Mesendoderm (in vitro differentiated cells): ENCODE data around the gene SPRING1.

Experiments
- DNase-seq: peaks from one replicate; pipeline ENCODE4 v3.0.0; 2013
- H2AK5ac ChIP-seq: 2 replicates; pipeline ENCODE4 v1.6.1; 2013; ENCODE audit warnings: low read length, inconsistent platforms
- H2BK120ac ChIP-seq: 2 replicates; pipeline ENCODE4 v1.6.1; 2013; ENCODE audit warnings: low read depth, mild to moderate bottlenecking, low read length, moderate library complexity, mixed read lengths
- H2BK15ac ChIP-seq: replicated peaks from 2 replicates; pipeline ENCODE4 v1.6.1; 2013; ENCODE audit warnings: low read depth, mild to moderate bottlenecking, moderate library complexity
- H2BK5ac ChIP-seq: 2 replicates; pipeline ENCODE4 v1.6.1; 2013; ENCODE audit warnings: low read length, inconsistent platforms
- H3K18ac ChIP-seq: 2 replicates; pipeline ENCODE4 v1.6.1; 2013; ENCODE audit warnings: mild to moderate bottlenecking, low read length, mixed read lengths
- H3K23ac ChIP-seq: one replicate; pipeline ENCODE4 v1.6.1; 2013; ENCODE audit warnings: low read length
- H3K27ac ChIP-seq: 2 replicates; pipeline ENCODE4 v1.5.1; 2013; ENCODE audit warnings: low read depth, mild to moderate bottlenecking, inconsistent platforms, low read length, moderate library complexity
- H3K27me3 ChIP-seq: 2 replicates; pipeline ENCODE4 v1.6.1; 2013; ENCODE audit warnings: low read length, control low read depth, mild to moderate bottlenecking, inconsistent platforms; ENCODE audit not compliant: insufficient read depth, poor library complexity
- H3K36me3 ChIP-seq: 2 replicates; pipeline ENCODE4 v1.6.1; 2013; ENCODE audit warnings: low read length, inconsistent platforms; ENCODE audit not compliant: control insufficient read depth, insufficient read depth
- H3K4ac ChIP-seq: one replicate; pipeline ENCODE4 v1.6.1; 2013; ENCODE audit warnings: low read depth, mild to moderate bottlenecking, low read length, moderate library complexity
- H3K4me1 ChIP-seq: 2 replicates; pipeline ENCODE4 v1.6.1; 2013; ENCODE audit warnings: low read depth, low read length, inconsistent platforms; ENCODE audit not compliant: control insufficient read depth
- H3K4me2 ChIP-seq: 2 replicates; pipeline ENCODE4 v1.6.1; 2013; ENCODE audit warnings: low read length
- H3K4me3 ChIP-seq: 2 replicates; pipeline ENCODE4 v1.5.1; 2013; ENCODE audit warnings: mild to moderate bottlenecking, low read length
- H3K56ac ChIP-seq: one replicate; pipeline ENCODE4 v1.6.1; 2013; ENCODE audit warnings: low read length
- H3K79me1 ChIP-seq: 2 replicates; pipeline ENCODE4 v1.6.1; 2013; ENCODE audit warnings: low read length, inconsistent platforms
- H3K79me2 ChIP-seq: 2 replicates; pipeline ENCODE4 v1.6.1; 2013; ENCODE audit warnings: mild to moderate bottlenecking, low read length; ENCODE audit not compliant: control insufficient read depth, insufficient read depth
- H3K9ac ChIP-seq: 2 replicates; pipeline ENCODE4 v1.6.1; 2013; ENCODE audit warnings: low read length, inconsistent platforms
- H4K5ac ChIP-seq: one replicate; pipeline ENCODE4 v1.6.1; 2013; ENCODE audit warnings: low read length
- H4K8ac ChIP-seq: one replicate; pipeline ENCODE4 v1.6.1; 2013; ENCODE audit warnings: low read depth, mild to moderate bottlenecking, control low read depth, low read length, moderate library complexity
- WGBS: extraction: QIAGEN DNeasy Blood & Tissue Kit; methylation state at CpG from one replicate; pipeline ENCODE4 v1.1.7; 2013; ENCODE audit warnings: low lambda C conversion rate, missing lambda C conversion rate; ENCODE audit not compliant: insufficient coverage; ENCODE audit errors: extremely low coverage; 5-methylcytosine and 5-hydroxymethylcytosine counted together

SPRING1 gene

DNA sequence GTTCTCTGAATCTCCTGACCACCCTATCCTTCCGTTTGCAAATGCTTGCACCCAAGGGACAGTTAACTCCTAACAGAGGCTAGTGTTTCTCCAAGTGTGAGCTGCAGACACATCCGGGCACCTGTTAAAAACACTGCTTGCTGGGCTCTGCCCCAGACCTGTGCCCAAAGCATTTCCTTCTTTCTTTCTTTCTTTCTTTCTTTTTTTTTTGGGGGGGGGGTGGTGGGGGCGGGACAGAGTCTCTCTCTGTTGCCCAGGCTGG, 42.5 kb downstream of the SPRING1 start:
- Histone ChIP-seq H4K5ac (no peak overlapping the region), H3K4me3 (no peak overlapping the region), H2BK5ac (no peak overlapping the region), H3K56ac (no peak overlapping the region), H2BK15ac (no peak overlapping the region), H3K4me1 (peaks cover 12% of the 10 kb centered on the region), H3K23ac (no peak overlapping the region), H3K79me1 (no peaks in the 10 kb centered on the region), H3K79me2 (no peaks in the 10 kb centered on the region), H4K8ac (no peak overlapping the region), H3K4ac (no peak overlapping the region), H2AK5ac (no peak overlapping the region), H3K18ac (no peak overlapping the region), H3K9ac (no peak overlapping the region), H3K27ac (no peak overlapping the region), H3K4me2 (no peak overlapping the region), H3K27me3 (no peaks in the 10 kb centered on the region), H2BK120ac (no peak overlapping the region), H3K36me3 (no peaks in the 10 kb centered on the region)
- DNase-seq, result no peak
- no CpG with 5 or more reads among the region's 3 CpGs for WGBS

DNA sequence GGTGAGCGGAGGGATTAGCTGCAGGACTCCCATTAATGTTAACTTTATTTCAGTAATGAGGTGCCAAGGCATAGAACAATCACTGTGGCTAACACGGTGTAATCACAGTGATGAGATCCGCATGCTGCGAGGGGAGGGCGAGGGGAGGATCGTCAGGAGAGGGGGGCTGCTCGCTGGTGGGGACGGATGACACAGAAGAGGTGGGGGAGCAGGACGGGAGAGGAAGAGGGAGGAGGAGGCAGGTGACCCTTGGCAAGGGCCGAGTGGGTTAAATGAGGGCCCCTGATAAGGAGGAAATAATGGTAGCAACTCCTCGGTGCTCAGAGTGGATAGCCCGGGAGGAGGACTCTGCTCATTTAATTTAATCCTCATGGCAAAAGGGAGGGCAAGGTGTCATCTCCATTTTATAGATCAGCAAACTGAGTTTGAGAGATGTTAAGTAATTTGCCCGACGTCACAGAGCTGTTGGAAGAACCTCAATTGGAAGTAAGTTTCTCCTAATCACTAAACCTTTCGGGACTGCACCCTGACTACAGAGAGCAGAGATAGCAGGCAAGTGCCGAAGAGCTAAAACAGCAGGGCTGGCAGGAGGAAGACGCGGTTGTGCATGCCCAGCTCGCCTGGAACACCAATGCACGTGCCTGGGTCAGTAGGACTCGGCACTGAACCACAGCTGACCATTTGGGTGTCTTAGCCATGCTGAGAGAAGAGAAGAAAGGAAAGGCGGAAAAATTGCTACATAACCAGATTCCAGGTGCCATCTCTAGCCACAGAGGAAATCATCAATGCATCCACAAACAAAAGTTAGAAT, 43.0 kb downstream of the SPRING1 start:
- Histone ChIP-seq H3K4me1 (peaks cover 12% of the 10 kb centered on the region), H3K9ac (no peak overlapping the region)
- no CpG with 5 or more reads among the region's 22 CpGs for WGBS

DNA sequence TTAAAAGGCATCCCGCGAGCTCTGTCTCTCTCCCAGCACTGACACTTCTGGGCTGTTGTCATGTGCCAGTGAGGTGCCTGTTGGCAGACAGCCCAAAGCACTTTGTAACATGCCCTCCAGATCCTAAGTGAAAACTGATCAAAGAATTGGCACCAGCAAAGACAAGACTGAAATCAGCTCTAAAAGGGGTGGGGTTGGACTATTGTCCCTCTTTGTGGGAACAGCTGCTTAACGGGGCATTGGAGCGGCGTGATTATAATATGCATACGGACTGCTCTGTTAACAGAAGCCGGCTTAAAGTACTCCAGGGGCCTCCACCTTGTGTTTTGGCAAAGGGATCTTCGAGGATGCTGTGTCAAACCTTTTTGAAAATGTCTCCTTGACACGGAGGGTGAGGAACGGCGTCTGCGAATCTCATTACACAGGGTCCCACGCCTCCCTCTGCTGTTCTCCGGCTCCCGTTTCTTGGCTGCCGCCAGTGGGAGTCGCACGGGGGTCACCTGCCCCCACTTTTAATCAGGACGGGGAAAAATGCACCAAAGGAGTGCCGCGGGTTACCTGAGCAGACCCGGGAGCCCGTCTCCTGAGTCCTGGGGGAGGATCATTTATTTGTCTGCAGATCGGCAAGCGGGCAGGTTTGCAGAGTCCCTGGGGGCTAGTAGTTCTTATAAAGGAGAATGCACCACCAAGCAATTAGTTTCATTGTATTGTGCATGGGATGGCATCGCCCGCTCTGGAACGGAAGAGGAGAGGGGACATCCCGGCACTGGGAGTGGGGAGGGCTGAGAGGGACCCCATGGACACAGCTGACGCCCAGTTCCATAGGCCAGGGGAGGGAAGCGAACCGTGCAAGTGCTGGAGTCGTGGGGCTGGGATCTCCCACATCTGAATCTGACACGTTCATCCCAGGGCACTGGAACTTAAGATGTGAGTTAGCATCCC, 44.3 kb downstream of the SPRING1 start:
- no peak overlapping the region for H3K4ac ChIP-seq
- no peak overlapping the region for H4K5ac ChIP-seq
- H3K79me2 ChIP-seq, result no peaks in the 10 kb centered on the region
- DNase-seq, result no peak
- no peak overlapping the region for H4K8ac ChIP-seq
- WGBS, result no CpG with 5 or more reads among the region's 34 CpGs
- H3K56ac ChIP-seq, result peak overlapping the region; percentile 74
- H3K36me3 ChIP-seq, result no peaks in the 10 kb centered on the region
- no peak overlapping the region for H3K23ac ChIP-seq
- H3K27me3 ChIP-seq, result no peaks in the 10 kb centered on the region
- no peak overlapping the region for H3K27ac ChIP-seq
- H3K4me1 ChIP-seq, result peaks cover 9% of the 10 kb centered on the region
- H3K79me1 ChIP-seq, result no peaks in the 10 kb centered on the region
- H3K4me2 ChIP-seq, result peak overlapping the region; percentile 63
- H2BK15ac ChIP-seq, result no peak overlapping the region
- H2BK120ac ChIP-seq, result no peak overlapping the region
- peak overlapping the region; percentile 42 for H3K9ac ChIP-seq
- no peak overlapping the region for H2BK5ac ChIP-seq
- peak overlapping the region; percentile 2 for H3K4me3 ChIP-seq
- H3K18ac ChIP-seq, result no peak overlapping the region
- H2AK5ac ChIP-seq, result no peak overlapping the region

More for the DNA sequence above, 43.0 kb downstream of the SPRING1 start:
- Histone ChIP-seq H3K36me3 (no peaks in the 10 kb centered on the region), H3K4me2 (no peak overlapping the region), H3K79me2 (no peaks in the 10 kb centered on the region), H3K23ac (no peak overlapping the region), H3K4me3 (no peak overlapping the region), H3K27me3 (no peaks in the 10 kb centered on the region), H4K5ac (no peak overlapping the region), H2BK15ac (no peak overlapping the region), H3K56ac (no peak overlapping the region), H4K8ac (no peak overlapping the region), H3K27ac (no peak overlapping the region), H2BK120ac (no peak overlapping the region), H2AK5ac (no peak overlapping the region), H2BK5ac (no peak overlapping the region), H3K4ac (no peak overlapping the region), H3K18ac (no peak overlapping the region), H3K79me1 (no peaks in the 10 kb centered on the region)
- DNase-seq, result no peak

DNA sequence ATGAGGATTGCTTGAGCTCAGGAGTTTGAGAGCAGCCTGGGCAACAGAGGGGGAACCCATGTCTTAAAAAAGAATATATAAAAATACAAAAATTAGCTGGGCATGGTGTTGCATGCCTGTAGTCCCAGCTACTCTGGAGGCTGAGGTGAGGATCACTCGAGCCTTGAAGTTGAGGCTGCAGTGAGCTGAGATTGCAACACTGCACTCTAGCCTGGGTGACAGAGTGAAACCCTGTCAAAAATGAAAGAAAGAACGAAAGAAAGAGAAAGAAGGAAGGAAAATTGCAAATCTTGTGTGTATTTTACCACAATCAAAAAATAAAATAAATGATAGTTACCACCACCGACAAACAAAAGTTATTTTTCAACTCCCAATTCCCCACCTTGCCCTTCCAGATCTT, 45.3 kb downstream of the SPRING1 start:
- Histone ChIP-seq H3K36me3 (no peaks in the 10 kb centered on the region), H2AK5ac (no peak overlapping the region), H2BK15ac (no peak overlapping the region), H3K56ac (no peak overlapping the region), H2BK5ac (no peak overlapping the region), H3K27me3 (no peaks in the 10 kb centered on the region), H3K79me1 (no peaks in the 10 kb centered on the region), H3K18ac (no peak overlapping the region), H4K5ac (no peak overlapping the region), H3K23ac (no peak overlapping the region), H3K4me1 (peaks cover 9% of the 10 kb centered on the region), H2BK120ac (no peak overlapping the region), H3K4ac (no peak overlapping the region), H3K4me2 (no peak overlapping the region), H3K27ac (no peak overlapping the region), H4K8ac (no peak overlapping the region), H3K9ac (no peak overlapping the region), H3K4me3 (no peak overlapping the region), H3K79me2 (no peaks in the 10 kb centered on the region)
- WGBS, result no CpG with 5 or more reads among the region's 3 CpGs
- no peak for DNase-seq

DNA sequence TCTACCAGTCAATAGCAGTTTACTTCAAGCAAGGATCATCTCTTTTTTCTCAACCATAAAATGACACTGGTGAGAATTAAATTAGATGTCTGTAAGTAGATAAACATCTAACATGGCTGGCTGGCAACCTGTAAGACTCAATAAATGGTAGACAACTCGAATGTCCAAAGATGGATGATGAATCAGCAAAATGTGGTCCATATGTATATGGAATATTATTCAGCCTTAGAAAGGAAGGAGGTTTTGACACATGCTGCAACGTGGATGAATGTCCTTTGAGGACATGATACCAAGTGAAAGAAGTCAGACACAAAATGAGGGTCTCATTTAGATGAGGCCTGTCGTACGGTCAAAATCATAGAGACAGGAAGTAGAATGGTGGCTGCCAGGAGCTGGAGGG, 46.2 kb downstream of the SPRING1 start:
- Histone ChIP-seq H3K4me3 (no peak overlapping the region), H3K79me2 (no peaks in the 10 kb centered on the region), H4K5ac (no peak overlapping the region), H2BK120ac (no peak overlapping the region), H3K4me2 (no peak overlapping the region), H3K9ac (no peak overlapping the region), H3K18ac (no peak overlapping the region), H3K27me3 (no peaks in the 10 kb centered on the region), H3K27ac (no peak overlapping the region), H3K56ac (no peak overlapping the region), H3K36me3 (no peaks in the 10 kb centered on the region), H4K8ac (no peak overlapping the region), H2BK15ac (no peak overlapping the region), H2BK5ac (no peak overlapping the region), H2AK5ac (no peak overlapping the region), H3K4ac (no peak overlapping the region), H3K23ac (no peak overlapping the region), H3K4me1 (peaks cover 9% of the 10 kb centered on the region), H3K79me1 (no peaks in the 10 kb centered on the region)
- no CpG with 5 or more reads among the region's 4 CpGs for WGBS
- no peak for DNase-seq
